Putamen (tissue), 1 donor: ENCODE results near the gene MICALL2.
A peak's percentile ranks its signal among the peaks of the same experiment; 100 is the strongest.

ENCODE experiments used
- DNase-seq: peaks from one replicate; pipeline ENCODE4 v3.0.0-alpha.2; 2016; ENCODE audit warnings: low spot score

The MICALL2 gene

DNA sequence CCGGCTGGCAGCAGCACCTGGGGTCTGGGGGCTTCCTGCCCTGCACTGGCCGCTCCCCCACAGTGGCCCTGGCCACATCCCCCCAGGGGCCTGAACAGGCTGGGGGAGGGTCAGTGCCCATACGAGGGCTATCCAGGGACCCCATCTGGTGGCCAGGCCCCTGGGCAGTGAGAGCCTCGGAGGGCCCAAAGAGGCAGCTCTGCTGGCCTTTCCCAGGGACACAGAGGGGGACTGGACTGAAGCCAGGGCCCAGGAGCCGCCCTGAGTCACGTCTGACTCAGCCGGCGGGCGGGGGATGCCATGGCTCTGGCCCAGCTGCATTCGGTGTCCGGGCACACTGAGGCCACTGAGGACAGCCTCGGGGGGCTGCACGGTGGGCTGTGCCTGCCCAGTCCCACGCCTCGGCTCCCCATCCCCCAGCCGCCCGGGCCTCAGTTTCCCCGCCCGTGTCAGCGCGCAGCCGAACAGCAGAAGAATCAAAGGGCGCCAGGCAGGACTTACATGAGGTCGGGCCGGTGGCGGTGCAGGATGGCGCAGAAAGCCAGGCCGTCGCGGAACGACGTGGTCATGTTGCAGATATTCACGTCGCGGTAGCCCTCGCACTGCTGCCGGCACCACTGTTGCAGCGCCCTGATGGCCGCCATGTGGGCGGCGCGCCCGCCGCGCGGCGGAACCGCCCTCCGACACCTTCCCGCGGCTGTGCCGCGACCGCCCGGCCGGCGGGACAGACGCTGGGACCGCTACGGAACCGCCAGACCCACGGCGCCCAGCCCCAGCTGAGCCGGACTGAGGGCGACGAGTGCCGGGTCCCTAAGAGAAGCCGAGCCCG is at the start of gene MICALL2:
MICALL2 (minus strand) TSS at position 788 of the 829 bp plus-strand sequence; CDS start at position 644, 144 bp downstream.
- DNase-seq = no peak

DNA sequence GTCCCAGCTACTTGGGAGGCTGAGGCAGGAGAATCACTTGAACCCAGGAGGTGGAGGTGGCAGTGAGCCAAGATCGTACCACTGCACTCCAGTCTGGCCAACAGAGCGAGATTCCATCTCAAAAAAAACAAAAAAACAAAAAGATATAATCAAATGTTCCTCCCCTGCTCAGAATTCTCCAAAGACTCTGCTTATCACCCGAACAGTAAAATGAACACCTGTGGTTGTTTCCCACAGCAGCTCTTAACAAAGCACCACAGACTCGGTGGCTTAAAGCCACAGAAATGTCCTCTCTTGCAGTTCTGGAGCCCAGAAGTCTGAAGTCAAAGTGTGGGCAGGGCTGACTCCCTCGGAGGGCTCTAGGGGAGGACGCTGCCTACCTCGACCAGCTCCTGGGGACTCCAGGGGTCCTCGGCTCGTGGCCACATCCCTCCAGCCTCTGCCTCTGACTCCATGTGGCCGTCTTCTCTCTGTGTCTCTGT is 49.0 kb upstream of the MICALL2 start:
- DNase-seq = no peak

DNA sequence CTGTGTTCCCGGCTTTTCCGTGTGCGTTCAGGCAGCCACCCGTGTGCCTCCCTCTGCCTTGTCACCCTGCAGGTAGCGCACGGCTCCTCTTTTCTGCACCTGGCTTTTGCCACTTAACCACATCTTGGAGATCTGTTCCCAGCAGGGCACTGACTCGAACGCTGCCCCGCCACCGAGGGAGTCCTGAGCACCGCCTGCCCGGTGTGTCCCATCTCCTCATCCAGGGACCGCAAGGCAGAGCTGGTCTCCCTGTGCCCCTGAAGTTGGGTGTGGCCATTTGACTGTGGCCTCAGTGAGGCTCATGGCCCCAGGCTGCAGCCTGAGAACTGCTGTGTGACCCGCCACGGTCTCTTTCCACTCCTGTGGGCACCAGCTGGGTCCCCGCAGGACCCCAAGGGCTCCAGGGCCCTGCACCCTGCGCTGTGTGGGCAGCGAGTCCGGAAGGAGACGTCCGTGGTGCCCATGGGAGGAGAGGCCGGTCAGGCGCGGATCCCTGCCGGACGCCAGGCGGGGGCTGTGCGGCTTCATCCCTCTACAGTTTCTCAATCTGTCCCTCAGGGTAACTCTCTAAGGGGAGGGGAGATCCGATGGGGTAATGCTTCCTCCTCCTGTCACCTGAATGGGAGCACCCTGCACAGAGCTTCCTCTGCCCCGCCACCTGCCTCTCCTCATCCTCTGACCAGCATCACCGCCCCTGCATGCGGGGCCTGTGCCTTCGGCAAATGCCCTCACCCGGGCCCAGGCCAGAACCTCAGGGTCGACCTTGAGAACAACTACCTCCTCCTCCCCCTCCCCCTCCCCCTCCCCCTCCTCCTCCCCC is 46.7 kb upstream of the MICALL2 start:
- DNase-seq = no peak

DNA sequence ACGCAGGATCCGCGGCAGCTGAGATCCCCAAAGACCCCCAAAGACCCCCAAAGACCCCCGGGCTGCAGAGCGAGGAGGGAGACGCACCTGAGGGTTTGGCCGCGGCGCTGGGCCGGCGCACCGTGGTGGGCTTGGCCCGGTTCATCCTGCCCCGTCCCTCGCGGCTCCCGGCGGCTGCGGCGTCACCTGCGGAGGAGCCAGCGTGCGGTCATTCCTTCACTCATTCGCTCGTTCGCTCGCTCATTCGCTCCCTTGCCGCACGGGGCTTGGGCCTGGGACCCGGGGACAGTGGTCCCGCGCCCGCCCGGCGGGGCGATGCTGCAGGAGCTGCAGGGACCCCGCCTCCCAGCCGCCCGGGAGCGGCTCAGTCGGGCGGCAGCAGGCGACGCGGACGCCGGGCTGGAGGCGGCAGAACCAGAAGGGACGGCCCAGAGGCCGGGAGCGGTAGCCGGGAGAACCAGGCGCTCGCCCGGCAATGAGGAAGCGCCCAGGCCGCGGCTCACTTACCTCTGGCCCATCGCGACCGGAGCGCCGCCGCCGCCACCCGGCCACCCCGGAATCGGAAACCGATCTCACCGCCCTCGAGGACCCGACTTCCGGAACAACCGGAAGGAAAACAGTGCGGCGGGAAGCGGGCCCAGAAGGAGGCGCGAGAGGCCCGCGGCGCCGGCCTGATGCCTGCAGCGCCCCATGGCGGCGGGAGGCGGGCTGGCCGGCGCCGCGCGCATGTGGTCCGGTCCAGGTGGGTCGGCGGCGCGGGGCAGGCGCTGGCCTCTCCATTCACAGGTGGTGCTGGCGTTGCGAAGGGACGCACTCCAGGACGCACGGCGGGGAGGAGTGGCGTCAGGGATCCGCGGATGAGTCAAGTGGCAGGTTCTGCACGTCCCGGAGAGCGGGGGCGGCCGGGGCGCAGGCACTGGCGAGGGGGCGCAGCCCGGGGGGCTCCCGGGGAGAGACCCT is 44.8 kb upstream of the MICALL2 start, which contains the start of gene INTS1:
INTS1 (minus strand) TSS at position 574 of the 960 bp plus-strand sequence; CDS start at position 145, 429 bp downstream.
- DNase-seq = peak; percentile 92

DNA sequence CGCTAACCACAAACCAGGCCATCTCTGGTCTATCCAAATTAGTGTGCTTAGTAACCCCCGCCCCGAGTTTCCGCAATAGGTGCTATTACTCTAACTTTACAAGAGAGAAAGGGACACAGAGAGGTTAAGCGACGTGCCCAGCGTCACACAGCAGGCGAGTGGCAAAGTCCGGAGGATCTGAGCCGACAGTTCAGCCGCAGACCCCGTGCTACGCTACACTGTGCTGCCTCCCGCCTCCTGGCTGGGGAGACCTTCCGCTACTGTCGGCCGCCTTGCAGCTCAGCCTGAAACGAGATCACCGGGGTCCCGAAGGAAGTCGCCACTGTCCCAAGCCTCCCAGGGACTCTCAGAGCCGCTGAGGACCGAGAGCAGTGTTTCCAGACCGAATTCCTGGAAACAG is 44.1 kb upstream of the MICALL2 start:
- no peak for DNase-seq

DNA sequence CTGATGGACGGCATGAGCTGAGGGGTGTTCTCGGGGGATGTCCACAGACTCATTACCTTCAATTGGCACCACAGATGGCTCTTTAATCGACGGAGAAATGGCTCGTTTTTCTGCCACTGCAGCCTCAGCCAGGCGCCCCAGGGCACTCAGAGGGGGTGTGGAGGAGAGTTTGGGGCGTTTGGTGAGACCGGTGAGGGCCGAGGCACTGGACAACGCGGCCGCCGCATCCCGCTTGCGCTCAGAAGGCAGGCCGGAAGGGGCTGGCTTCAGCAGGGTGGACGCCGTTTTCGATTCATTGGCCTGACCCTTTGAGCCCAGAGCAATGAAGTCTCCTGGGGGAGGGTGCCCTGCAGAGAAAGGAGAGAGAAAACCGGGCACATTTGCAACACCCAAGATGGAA is 43.6 kb upstream of the MICALL2 start:
- no peak for DNase-seq

DNA sequence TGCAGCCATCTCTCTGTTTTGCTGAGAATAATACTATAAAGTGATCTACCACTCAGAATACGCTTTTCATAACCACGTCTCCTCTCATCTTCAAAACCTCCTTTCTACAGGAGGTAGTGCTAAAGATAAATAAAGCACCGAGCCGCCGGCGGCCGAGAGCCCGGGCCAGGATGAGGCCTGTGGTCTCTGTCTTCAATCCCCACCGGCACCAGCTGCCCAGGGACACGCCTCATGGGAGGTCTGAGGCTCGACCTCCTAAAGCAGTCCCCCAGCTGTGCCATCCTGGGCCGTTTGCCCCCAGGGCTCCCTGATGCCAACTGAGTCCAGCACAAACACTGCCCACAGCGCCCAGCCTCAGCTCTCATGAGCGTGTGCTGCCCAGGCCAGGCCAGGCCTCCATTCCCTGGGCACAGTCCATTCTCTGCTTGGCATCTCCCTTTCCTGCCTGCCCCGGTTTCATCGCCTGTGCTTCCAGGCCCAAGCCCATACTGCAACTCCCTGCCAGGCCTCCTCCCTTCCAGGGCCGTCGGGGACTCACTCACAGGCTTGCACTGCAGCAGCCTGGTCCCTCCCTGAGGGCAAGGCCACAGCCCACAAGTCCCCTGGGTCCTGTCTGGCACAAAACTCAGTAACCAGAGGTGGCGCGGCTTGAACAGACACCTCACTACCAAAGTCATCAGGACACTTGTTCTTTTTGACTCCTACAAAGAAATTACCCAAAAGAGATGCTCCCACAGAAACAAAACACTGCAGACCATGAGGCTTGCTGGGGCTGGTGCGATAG is 42.4 kb upstream of the MICALL2 start:
- no peak for DNase-seq

DNA sequence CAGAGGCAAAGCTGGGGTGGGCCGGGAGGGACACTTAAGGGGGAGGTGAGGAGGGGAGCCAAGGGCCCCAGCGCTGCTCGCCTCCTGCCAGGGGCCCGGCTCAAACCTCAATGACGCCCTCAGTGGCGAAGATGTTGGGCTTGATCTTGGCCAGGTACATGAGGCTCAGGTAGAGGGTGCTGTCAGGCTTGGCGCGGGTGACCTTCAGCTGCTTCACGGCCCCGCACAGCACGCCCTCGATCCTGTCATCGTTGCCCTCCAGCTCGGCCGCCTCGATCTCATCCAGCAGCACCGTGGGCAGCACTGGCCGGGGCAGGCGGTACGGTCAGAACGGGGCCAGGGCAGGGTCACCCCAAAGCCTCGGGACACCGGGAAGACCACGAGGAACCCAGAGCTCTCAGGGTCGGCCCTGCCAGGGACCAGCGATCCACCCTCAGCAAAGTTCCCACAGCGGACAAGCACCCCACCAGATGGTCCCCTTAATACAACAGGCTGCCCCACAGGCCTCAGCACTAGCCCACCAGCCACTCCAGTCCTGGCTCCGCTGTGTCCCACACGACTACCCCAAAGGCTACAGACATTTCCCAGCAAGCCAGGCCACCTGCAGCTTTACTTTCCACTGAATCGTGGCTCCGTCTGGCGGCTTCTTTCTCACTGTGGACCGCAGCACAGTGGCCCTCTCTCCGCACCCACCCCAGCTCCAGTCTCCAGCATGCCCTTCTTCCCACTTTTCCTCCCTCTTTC is 41.0 kb upstream of the MICALL2 start:
- DNase-seq = no peak

DNA sequence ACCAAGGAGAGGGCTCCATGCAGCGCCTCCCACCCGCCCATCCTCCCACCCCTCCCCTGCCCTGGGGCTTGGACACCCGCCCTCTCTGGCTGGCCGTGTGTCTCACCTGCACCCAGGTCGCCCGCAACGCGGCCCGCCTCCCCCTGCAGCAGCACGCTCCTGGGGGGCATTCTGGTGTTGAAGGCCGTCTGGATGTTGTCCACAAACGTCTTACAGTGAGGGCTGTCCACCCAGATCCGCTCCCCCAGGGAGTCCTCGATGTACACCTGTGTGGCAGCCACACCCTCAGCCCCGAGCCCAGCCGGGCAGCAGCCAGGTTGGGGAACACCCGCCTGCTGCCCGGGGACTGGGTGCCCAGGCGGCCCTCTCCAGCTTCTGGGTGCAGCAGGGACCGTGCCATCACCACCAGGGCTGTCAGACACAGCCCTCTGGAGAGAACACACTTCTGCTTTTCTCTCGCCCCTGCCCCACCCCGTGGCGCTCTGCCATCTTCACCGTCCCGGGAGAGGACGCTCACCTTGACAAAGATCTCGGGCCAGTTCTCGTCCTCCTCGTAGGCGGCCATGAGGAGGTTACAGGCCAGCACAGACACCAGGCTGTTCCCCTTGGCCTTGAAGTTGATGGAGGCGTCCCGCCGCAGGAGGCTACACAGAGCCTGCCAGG is 40.2 kb upstream of the MICALL2 start:
- DNase-seq = no peak

DNA sequence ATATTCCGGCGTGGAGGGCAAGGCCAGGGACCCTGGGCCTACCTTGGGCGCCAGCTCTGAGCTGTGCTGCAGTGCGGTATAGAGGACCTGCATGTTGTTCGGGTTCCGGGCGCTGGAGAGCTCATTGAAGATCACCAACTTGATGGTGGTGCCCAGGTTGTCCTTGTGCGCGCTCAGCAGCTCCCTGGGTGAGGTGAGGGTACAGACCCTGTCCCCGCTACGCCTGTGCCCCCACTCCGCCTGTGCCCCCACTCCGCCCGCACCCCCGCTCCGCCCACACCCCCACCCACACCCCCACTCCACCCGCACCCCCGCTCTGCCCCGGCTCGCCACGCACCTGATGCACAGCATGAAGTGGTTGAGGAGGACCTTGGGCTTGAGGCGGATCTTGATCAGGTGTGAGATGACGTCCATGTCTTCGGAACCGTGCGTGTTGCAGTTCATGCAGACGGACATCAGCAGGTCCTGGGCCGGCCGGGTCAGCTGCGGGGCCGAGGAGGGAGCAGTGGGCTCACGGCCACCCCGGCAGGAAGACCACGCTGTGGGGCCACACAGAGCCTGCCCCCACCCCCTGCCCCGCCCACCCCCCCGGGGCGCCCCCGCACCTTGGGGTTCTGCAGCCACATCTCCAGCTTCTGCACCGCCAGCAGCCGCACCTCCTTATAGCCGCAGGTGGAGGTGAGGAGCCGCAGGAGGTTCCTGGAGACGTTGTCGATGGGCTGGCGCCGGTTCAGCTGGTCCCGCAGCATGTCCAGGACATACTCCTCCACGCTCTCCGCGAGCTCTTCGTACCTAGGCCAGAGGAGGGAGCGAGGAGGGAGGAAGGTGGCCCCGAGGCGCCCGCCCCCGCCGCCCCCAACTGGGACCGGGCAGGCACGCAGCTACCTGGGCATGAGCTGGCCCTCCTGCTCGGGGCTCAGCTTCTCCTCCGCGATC is 39.4 kb upstream of the MICALL2 start:
- no peak for DNase-seq

DNA sequence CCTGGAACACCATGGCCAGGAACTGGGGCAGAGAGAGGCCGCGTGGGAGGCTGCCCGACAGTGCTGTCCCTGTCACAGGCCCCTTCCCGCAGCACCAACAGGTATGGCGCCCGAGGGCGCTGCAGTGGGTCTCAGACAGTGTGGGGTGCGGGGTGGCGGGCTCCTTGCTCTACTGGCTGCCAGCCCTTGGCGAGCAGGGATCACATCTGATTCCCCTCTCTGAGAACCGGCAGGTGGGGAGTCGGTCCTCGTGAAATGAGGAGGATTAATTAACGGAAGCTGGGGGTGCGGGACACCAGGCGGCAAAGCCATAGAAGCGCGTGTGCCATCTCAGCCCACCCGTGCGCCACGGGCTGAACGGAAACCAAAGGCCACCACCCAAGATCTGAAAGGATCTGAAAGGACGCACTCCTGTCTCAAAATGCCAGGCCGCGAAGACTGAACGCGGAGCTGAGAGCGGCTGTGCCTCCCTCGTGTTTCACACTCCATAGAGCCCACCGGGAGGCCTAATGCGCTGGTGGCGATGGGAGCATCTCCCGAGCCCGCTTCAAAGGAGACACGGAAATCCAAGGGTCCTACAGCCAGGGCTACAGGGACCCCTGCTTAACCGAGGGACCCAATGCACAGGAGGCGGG is 38.1 kb upstream of the MICALL2 start:
- DNase-seq = no peak

DNA sequence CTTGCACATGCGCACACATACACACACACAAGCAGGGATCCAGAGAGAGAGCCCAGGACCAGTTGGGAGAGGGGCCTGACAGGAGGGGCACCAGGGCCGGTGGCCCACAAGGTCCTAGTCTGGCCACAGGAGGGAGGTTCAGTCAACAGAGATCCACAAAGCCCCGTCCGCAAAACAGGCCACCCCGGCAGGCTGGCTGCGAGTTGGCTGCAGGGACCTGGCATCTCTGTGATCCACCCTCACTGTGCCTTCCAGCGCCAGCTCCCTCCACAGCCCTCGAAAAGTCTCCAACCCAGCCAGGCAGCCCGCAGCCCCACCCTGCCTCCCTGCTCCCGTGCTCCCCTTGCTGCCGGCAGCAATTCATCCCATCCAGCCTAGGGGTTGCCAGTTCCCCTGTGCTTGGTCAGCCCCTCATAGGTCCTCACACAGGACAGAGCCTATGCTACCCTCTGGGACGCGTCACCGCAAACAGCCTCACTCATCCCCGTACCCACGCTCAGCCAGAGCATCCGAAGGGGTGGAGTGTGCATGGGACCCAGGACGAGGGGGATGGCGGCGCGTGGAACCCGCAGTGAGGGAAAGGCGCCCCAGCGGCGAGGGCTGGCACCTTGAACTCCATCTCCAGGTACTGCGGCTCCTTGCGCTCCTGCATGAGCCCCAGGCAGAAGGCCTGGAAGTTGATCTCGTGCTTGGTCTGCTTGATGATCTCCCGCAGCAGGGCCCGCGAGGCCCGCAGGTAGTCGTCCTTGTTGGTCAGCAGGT is 37.4 kb upstream of the MICALL2 start:
- no peak for DNase-seq

DNA sequence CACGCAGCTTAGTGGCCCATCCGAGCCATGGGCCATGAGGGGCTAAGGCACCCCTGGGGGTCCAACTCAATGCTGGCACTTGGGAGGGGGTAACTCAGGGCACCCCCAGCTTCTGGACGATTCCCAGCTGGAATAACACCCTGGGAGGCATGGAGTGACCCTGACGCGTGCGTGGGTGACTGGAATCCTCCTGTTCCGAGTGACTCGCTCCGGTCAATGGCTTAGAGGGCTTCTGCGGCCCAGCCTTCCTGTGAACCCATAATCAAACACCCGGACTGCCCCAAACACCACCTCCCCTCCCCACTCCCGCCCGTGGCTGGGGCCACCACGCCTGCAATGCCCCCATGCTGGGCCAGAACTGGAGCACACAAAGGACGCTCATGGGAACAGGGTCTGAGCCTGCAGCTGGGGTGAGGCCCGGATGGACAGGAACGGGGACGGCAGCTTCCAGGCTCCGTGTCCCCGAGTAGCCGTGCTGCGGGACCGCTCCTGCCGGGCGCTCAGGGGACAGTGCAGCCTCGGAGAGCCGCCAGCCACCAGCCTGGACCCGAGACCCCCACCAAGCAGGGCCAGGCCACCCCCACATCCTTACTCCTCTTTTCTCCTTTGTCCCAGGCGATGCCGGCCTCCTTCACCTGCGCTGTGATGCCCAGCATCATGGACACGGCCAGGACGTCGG is 36.4 kb upstream of the MICALL2 start:
- no peak for DNase-seq

DNA sequence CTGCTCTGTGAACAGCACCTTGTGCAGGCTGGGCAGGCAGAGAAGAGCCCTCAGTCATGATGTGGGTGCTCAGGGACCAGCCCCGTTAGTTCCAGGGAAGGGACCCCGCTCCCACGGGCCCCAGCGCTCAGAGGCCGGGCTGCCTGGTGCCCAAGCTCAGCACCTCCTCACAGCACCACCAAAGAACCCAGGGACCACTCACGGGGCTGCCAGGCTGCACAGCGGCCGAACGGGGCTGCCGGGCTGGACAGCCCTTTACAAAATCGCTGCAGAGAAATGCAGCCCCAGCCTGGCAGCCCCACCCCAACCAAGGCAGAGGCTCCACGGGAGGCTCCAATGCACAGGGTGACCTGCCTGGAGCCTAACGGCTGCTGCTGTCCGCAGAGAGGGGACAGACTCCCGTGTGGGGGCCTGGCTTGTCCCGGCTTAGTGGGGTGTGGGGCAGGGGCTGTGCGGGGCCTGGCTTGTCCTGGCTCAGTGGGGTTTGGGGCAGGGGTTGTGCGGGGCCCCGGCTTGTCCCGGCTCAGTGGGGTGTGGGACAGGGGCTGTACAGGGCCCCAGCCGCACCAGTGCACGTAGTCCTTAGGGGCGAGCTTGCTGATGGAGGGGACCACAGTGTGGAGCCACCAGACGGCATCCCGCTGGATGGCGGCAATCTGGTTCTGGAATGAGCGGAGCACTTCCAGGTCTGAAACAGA is 35.7 kb upstream of the MICALL2 start:
- no peak for DNase-seq

DNA sequence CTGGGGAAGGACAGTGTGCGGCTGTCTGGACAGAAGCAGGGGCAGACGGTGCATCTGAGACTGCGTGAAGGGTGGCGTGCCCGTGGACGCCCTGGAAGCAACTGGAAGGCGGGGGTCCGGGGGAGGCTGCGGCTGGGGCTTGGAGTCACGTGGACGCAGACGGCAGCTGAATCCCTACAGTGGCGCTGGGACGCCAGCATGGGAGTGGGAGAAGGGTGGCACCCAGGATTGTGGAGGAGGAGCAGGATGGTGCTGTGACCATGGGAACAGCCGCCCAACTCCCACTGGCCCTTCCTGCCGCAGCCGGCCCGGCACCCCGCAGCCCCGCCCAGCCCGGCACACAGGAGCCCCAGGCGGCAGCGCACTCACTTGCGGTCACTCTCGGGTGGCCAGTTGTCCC is 35.2 kb upstream of the MICALL2 start:
- DNase-seq = no peak

DNA sequence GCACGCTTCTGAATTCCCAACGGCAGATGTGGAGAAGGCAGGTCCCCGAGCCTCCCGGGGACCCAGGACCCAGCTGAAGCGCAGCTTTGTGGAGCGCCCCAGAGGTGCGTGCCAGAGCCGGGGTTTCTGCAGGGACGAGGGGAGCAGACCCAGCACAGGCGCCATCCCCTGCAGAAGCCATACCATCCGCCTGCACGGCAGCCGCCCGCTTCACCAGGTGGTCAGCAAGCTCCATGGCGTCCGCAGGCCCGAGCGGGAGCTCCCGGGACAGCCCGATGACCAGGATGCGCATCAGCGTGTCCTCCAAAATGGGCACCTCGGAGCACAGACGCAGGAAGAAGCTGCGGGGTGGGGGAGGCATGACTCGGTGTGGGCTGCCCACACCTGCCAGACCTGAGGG is 34.3 kb upstream of the MICALL2 start:
- DNase-seq = no peak
